Thoracic aorta (tissue), 2 donors: ENCODE results near the gene C11orf91. TPM values are rescaled to one million over a fixed set of nuclear protein-coding genes. Genes with fewer than 3 reads are reported as not detected.

Experiments
- ATAC-seq: fragments of 150-250 bp; one replicate; pipeline ENCODE4 v1.8.0; 2017; ENCODE audit warnings: low read depth; ENCODE audit not compliant: insufficient number of reproducible peaks, low FRiP score
- DNase-seq: peaks from one replicate; pipeline ENCODE4 v3.0.0-alpha.2; 2020; ENCODE audit warnings: low spot score
- H3K27ac ChIP-seq, 2 donors: fragments of 200-600 bp; sonication (generic); 1 replicate in 1 of 2; 2 replicates in 1 of 2; pipeline ENCODE4 v1.5.1; 2016; ENCODE audit warnings: mild to moderate bottlenecking in 2 of 2, moderate library complexity in 2 of 2
- H3K27me3 ChIP-seq: fragments of 200-600 bp; sonication (generic); replicated peaks from 2 replicates; pipeline ENCODE4 v1.6.0; 2016; ENCODE audit warnings: mild to moderate bottlenecking; ENCODE audit not compliant: insufficient read depth
- H3K36me3 ChIP-seq: fragments of 200-600 bp; sonication (generic); one replicate; pipeline ENCODE4 v1.5.1; 2016
- H3K4me1 ChIP-seq, 2 donors: fragments of 200-600 bp; sonication (generic); 1 replicate in 1 of 2; 2 replicates in 1 of 2; pipeline versions ENCODE4 v1.5.1 to v1.6.0; 2016; ENCODE audit warnings: low read depth in 2 of 2, mild to moderate bottlenecking in 1 of 2; ENCODE audit not compliant: control insufficient read depth in 1 of 2
- H3K4me3 ChIP-seq: fragments of 200-600 bp; sonication (generic); 2 replicates; pipeline ENCODE4 v1.5.1; 2016; ENCODE audit warnings: mild to moderate bottlenecking
- H3K9me3 ChIP-seq: fragments of 200-600 bp; sonication (generic); 2 replicates; pipeline ENCODE4 v1.5.1; 2016
- total RNA-seq, 2 donors: library from RNA; depleted of rRNA; stranded (reverse); fragments of >200 nt; gene quantifications; one replicate each; pipeline versions ENCODE4 v1.1.0 to v1.2.3, GENCODE V29; 2016
- TF ChIP-seq, protein P1 (sequence below): fragments of 200-600 bp; sonication (generic); IDR thresholded peaks from one replicate; pipeline ENCODE4 v1.5.1; 2019; ENCODE audit warnings: antibody characterized with exemption

The C11orf91 gene
- total RNA-seq, 2 donors from 2014 or later, result not detected

DNA sequence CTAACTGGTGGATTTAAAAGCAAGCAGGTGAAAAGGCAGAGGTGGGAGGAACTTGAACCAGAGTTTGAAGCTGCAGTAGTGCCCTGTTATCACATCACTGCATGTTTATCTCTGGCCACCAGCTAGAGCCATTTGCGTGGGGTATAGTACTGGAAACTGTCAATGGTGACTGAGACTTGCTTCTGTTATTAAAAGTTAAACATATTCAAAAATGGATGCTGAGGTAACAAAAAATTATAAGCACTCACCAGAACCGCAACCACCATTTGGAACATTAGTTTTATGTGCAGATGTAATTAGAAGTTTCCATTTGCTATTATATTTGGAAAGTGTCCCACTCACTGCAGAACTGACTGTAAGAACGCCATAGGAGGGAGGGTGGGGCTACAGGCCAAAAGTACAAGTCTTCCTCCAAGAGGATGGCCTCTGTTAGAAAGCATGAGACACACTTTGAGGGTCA lies 36.8 kb upstream of the C11orf91 start:
- Histone ChIP-seq H3K4me1 (peaks cover 14 to 32% of the 10 kb centered on the region in 2 donors), H3K9me3 (no peaks in the 10 kb centered on the region), H3K36me3 (peaks cover 5% of the 10 kb centered on the region), H3K27me3 (no peaks in the 10 kb centered on the region), H3K4me3 (no peak overlapping the region), H3K27ac (peak overlapping the region; percentile 86 to 95)
- ATAC-seq (no peak), DNase-seq (no peak)
- TF ChIP-seq, protein P1, sequence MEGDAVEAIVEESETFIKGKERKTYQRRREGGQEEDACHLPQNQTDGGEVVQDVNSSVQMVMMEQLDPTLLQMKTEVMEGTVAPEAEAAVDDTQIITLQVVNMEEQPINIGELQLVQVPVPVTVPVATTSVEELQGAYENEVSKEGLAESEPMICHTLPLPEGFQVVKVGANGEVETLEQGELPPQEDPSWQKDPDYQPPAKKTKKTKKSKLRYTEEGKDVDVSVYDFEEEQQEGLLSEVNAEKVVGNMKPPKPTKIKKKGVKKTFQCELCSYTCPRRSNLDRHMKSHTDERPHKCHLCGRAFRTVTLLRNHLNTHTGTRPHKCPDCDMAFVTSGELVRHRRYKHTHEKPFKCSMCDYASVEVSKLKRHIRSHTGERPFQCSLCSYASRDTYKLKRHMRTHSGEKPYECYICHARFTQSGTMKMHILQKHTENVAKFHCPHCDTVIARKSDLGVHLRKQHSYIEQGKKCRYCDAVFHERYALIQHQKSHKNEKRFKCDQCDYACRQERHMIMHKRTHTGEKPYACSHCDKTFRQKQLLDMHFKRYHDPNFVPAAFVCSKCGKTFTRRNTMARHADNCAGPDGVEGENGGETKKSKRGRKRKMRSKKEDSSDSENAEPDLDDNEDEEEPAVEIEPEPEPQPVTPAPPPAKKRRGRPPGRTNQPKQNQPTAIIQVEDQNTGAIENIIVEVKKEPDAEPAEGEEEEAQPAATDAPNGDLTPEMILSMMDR, result no peak

- TF ChIP-seq, protein P1, result peak; percentile 2
- ATAC-seq, result peak; percentile 86
- Histone ChIP-seq H3K9me3 (no peaks in the 10 kb centered on the region), H3K27me3 (no peaks in the 10 kb centered on the region), H3K4me1 (peaks cover 14 to 44% of the 10 kb centered on the region in 2 donors), H3K36me3 (peaks cover 5% of the 10 kb centered on the region), H3K4me3 (peak within 1 kb of the TSS; percentile 98), H3K27ac (peak within 1 kb of the TSS; percentile 86 to 95)
- DNase-seq, result peak; percentile 89
Measured at GRCh38 chr11:33736148-33736812, 35.7 kb upstream of the C11orf91 start, which contains the start of gene CD59. Gene CD59, minus strand, starts transcription at chr11:33736423. Its CDS starts 13,978 bp downstream, at chr11:33722445.

DNA sequence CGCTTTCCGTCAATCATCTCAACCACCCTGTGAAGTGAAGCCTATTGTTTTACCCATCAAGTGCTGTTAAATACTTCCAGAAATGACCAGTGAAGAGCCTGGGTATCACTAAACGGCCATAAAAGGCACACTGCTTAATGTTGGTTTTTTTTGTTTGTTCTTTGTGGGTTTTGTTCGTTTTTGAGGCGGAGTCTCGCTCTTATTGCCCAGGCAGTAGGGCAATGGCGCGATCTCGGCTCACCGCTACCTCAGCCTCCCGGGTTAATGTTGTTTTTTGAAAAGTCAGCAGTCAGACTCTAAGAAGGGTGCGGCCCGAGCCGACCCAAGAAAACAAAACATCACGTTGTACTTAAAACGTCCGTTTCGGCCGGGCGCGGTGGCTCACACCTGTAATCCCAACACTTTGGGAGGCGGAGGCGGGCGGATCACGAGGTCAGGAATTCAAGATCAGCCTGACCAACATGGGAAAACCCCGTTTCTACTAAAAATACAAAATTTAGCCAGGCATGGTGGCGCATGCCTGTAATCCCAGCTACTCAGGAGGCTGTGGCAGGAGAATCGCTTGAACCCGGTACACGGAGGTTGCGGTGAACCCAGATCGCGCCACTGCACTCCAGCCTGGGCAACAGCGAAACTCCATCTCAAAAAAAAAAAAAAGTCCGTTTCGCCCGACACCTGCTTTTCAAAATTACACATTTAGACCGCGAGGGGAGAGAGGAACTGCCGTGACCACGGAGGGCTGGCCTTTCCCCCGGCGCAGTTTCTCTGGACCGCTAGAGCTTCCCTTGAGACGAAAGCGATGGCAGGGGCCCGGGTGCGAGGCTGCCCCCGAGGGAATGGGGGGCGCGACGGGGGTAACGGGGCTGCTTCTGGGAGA lies 34.9 kb upstream of the C11orf91 start:
- Histone ChIP-seq H3K9me3 (no peaks in the 10 kb centered on the region), H3K4me3 (peak overlapping the region; percentile 98), H3K27ac (peak overlapping the region; percentile 86 to 95), H3K36me3 (peaks cover 5% of the 10 kb centered on the region), H3K27me3 (no peaks in the 10 kb centered on the region), H3K4me1 (peaks cover 14 to 48% of the 10 kb centered on the region in 2 donors)
- no peak for DNase-seq
- TF ChIP-seq, protein P1, result peak; percentile 21
- ATAC-seq, result no peak

DNA sequence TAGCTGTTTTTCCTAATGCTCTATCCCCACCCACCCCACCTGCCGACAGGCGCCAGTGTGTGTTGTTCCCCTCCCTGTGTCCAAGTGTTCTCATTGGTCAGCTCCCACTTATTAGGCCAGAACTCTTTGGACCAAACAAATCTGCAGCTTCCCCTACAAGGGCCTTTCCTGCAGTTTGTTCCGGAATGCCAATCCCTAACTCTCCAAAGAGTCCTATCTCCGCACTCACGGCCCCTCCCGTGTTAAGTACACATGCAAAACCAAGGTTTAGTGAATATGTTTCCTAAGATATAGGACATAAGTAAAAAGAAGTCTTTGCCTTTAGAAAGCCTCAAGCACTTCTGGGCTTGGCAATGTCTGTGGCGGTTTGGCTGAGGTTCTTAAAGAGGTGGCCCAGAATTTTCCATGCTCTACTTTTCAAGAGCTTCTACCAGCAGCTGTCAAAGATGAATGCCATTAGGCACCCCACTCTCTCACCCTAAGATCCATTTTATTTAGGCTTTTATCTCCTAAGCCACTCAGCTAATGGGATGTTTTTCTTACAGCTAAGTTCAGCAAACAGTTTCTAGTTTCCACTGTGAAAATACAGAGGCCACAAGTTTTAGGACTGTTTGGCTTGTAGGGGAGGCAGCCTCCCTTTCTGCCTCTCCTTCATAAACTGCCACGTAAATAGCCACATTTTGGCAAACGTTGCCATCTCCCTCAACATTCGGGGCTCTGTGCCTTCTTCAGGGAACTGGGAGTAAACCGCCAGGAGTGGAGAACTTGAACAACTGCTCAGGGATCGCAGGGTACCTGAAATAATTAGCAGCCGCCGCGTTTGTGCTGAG lies 34.0 kb upstream of the C11orf91 start:
- peaks cover 14 to 49% of the 10 kb centered on the region in 2 donors for H3K4me1 ChIP-seq
- no peak for ATAC-seq
- H3K27me3 ChIP-seq, result no peaks in the 10 kb centered on the region

More for the DNA sequence above, 34.0 kb upstream of the C11orf91 start:
- no peak for DNase-seq
- Histone ChIP-seq H3K36me3 (peaks cover 5% of the 10 kb centered on the region), H3K9me3 (no peaks in the 10 kb centered on the region), H3K4me3 (peak overlapping the region; percentile 98), H3K27ac (peak overlapping the region; percentile 86 to 95)
- TF ChIP-seq, protein P1, result no peak
